Ecto neural progenitor cell (in vitro differentiated cells): ENCODE measurements around the gene TMBIM6.
"Not testable (repeated sequence)": the region's sequence is repeated elsewhere in the genome, so short reads cannot be mapped to it uniquely, and the experiment has no call there.

Source experiments
- DNase-seq: peaks from one replicate; pipeline ENCODE4 v3.0.0-alpha.2; 2018; ENCODE audit warnings: low spot score

The TMBIM6 gene

GRCh38 chr12:49740930-49741881 lies at the start of gene TMBIM6:
TMBIM6 (plus strand) TSS chr12:49741557; CDS start chr12:49752494, 10,937 bp downstream.
- peak; percentile 100 for DNase-seq

GRCh38 chr12:49692851-49693250 lies 48.5 kb upstream of the TMBIM6 start:
- DNase-seq: no peak

DNA sequence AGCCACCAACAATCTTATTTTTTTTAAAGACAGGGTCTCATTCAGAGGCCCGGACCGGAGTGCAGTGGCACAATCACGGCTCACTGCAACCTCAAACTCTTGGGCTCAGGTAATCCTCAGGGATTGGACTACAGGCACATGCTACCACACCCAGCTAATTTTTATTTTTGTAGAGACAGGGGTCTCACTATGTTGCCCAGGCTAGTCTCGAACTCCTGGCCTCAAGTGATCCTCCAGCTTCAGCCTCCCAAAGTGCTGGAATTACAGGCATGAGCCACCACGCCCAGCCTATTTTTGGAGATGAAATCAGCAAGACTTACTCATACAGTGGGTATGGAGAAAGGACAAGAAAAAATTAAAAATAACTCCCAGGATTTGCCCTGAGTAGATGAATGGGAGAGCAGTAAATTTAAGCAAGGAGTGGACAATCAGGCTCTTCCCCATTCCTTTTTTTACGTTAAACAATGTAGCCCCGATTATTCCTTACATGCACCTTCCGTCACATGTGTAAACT lies 47.4 kb upstream of the TMBIM6 start:
- no peak for DNase-seq

DNA sequence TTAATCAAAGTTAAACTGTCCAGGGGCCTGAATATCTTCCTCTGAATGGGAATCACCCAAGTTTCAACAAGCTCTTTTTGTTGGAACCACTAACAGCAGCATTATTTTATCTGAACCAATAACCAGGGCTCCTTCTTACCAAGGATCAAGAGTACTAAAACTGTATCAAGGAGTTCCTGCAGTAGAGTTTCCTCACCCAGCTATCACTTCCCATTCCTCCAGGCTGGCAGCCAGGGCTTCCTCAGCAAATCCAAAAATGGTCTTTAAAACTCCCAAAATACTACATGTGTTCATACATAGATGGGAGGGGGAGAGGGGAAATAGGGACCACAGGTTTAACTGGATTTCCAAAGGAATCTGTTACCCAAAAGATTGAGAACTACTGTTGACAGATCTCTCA lies 44.6 kb upstream of the TMBIM6 start:
- no peak for DNase-seq

DNA sequence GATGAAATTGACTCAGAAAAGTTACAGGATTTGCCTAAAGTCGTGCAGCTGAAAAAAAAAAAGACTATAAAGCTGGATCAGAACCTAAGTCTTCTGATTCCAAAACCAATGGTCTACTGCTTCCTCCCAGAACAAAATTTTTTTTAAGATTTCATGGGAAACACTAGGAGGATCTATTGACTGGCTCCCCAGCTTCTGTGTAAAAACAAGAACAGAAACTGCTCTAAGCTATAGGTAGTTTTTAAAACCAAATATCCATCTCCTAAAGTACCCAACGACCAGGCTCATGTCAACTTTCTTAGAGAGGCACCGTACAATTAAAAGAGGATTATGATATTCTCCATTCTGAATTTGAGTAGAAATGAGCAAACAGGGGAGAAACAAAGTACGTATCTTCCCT lies 43.5 kb upstream of the TMBIM6 start:
- DNase-seq: no peak

GRCh38 chr12:49698619-49699545 lies 42.5 kb upstream of the TMBIM6 start:
- no peak for DNase-seq

- no peak for DNase-seq
Observed at GRCh38 chr12:49702009-49702408, 39.3 kb upstream of the TMBIM6 start.

DNA sequence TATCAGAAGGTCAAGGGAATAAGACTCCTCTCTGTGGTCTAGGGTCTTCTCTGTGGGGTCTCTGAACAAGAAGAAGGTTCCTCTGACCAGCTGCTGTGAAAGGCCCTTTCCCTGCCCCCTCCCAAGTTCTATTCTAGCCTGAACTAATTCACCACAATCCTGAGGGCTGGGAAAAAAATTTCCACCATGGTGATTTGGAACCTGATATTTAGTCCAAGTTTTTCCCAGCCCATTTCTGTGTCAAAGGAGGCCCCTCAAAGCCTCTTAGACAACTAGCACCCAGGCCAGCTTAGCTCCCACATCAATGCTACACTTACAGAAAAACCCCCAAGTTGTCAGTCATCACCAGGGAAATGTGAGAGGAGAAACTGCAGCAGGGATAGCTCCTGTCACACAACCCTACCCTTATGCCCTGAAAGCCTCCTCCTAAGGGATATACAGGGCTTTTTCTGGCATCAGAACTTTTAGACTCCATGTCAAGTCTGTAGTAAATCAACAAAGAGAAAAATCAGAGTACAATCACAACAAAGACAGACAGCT lies 38.6 kb upstream of the TMBIM6 start:
- DNase-seq: no peak

DNA sequence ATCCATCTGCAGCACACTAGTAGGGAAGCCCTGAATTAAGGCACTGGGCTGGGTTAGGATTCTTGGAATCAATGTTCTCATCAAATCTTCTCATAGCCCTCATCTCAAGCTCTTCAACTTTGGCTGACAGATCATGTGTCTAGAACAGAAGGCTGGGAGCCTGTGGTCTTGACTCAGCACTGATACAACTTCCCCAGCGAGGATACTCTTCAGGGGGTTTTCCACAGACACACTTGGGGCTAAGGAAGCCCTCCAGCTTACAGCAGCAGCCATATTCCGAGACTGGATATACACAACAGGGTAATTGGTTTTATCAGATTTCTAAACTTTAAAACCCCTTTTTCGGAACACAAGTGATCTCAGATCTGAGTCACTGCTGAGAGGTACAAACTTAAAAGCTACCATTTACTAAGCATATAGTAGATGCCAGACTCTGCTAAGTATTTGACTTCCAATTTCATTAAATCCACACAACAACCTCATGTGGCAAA lies 37.7 kb upstream of the TMBIM6 start:
- DNase-seq: no peak

- peak; percentile 60 for DNase-seq
Observed at GRCh38 chr12:49705479-49706134, 35.8 kb upstream of the TMBIM6 start.

DNA sequence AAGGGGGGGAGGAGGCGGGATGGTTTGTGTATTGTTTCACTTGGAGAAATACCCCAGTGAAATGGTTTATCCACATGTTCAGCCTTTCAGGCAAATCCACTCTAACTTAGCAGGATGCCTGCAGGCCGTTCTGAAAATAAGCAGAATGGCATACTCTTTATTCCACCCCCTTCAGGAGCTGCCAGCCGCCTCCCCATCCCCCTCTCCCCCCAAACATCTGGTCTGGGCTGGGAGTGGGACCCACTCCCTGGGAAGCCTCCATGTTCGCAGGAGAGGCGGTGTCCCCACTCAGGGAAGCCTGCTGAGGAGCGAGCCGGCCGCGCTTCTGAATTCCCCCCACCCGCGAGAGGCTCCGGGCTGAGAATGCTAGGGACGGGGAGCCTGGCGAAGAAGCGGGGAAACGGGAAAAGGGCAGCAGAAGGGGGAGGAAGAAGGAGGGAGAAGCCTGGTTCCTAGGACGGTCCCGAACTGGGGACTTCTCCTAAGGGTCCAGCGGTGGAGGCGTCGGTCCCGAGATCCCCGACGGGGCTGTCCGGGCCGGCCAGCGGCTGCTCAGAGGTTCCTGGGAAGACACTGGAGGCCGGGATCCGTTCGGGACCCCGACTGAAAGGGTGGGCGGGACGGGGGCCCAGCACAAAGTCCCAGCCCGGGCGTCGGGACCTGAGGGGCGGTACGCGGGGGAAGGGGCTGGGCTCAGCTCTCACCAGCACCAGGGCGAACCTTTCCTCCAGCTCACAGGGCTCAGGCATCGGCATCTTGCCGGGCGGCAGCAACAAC lies 34.8 kb upstream of the TMBIM6 start:
- DNase-seq: peak; percentile 84

DNA sequence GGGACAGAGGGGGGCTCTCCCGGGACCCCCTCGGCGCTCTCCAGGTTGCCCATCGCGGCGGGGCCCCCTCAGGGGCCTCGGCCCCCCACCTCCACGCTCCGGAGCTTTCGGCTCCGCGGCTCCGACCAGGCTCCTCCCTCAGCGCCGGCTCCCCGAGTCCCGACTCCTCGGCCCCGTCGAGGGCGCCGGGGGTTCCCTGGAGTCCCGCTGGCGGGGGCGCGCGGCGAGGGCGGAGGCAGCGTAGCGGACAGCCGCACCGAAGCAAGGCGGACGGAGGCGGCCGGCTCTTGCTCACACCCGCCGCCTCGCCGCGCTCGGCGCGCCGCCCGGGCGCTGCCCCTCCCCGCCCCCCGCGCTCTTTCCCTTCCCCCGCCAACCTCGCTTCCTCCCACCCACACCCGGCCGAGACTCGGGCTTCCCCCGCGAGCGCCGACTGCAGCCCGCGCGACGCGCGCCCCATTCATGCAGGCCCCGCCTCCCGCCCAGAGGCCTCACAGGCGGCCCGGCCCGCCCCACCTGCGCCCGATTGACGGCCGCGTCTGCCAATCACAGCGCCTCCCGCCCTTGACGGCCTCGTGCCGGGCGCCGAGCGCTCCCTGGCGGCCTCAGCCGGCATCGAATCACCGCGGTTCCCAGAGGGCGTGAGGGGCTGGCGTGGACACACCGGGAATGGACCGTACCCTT lies 34.1 kb upstream of the TMBIM6 start, which contains the start of gene FMNL3:
TSS of gene FMNL3 (minus strand) at position 278 of the 684 bp plus-strand sequence. CDS start at position 53, 225 bp downstream.
- peak; percentile 100 for DNase-seq

DNA sequence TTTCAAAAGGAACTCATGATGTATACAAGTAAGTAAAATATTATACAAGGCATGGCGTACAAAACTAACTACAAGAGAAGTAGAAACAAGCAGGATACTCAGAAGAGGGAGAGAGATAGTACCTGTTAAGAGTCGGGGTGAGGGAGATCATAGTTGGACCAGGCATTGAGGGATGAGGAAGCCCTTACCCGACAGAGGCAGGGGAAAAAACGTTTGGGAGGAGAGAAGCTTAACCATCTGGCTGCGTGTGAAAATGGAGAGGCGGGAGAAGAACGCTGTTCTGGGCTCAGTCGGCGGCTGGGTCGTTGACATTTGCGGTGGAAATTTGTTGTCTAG lies 33.6 kb upstream of the TMBIM6 start:
- DNase-seq: no peak

DNA sequence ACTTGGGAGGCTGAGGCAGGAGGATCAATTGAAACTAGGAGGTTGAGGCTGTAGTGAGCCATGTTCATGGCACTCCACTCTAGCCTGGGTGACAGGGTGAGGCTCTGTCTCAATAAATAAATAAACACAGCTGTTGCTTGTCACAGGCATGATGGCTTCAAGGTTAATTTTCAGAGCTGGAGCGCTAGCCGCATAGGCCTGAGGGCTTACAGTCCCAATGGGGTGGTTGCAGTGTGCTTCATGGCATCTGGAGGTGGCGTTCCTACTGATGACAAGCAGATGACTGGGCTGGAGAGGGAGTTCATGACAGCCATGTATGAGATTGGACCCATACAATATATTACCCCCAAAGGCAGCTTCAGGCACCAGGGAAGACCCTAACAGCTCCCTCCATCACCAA lies 32.5 kb upstream of the TMBIM6 start:
- no peak for DNase-seq

DNA sequence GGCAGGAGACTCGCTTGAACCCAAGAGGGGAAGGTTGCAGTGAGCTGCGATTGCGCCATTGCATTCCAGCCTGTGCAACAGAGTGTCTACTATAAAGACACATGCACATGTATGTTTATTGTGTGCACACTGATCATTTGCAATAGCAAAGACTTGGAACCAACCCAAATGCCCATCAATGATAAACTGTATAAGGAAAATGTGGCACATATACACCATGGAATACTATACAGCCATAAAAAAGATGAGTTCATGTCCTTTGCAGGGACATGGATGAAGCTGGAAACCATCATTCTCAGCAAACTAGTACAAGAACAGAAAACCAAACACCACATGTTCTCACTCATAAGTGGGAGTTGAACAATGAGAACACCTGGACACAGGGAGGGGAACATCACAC lies 27.4 kb upstream of the TMBIM6 start:
- DNase-seq: not testable (repeated sequence)

DNA sequence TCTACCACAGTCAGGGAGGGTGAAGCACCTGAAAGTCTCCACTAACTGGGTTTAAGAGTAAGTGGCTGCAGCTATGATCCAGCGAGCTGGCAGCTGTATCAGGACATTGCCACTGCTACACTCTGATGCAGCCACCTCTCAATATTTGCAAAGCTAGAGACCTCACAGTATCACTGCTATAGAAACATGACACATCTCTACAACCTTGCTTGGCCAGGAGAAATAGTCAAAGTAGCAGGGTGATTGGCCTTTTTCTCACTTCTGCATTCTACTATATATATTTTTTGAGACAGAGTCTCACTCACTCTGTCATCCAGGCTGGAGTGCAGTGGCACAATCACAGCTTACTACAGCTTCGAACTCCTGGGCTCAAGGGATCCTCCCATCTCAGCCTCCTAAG lies 24.8 kb upstream of the TMBIM6 start:
- no peak for DNase-seq

GRCh38 chr12:49717800-49718199 lies 23.6 kb upstream of the TMBIM6 start:
- not testable (repeated sequence) for DNase-seq

DNA sequence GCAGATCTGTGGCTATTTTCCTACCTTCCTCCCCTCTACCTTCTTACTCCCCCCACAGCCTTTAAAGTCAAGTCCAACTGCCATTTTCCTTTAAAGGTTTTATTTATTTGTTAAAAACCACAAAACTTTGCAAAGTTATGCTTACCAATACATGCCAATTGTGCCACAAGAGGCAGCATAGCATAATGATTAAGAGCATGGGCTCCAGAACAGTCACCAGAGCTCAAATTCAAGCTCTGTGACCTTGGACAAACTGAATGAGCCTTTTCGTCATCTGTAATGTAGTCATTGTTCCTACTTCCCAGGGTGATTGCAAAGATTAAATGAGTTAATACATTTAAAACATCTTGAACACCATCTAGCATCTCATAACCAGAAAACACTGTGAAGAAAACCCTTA lies 21.1 kb upstream of the TMBIM6 start:
- DNase-seq: no peak

DNA sequence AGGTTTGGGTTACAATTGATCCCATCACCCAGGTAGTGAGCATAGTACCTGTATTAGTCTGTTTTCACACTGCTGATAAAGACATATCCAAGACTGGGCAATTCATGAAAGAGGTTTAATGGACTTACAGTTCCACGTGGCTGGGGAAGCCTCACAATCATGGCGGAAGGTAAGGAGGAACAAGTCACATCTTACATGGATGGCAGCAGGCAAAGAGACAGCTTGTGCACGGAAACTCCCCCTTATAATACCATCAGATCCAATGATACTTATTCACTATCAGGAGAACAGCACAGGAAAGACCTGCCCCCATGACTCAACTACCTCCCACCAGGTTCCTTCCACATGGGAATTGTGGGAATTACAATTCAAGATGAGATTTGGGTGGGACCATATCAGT lies 20.0 kb upstream of the TMBIM6 start:
- DNase-seq: not testable (repeated sequence)

DNA sequence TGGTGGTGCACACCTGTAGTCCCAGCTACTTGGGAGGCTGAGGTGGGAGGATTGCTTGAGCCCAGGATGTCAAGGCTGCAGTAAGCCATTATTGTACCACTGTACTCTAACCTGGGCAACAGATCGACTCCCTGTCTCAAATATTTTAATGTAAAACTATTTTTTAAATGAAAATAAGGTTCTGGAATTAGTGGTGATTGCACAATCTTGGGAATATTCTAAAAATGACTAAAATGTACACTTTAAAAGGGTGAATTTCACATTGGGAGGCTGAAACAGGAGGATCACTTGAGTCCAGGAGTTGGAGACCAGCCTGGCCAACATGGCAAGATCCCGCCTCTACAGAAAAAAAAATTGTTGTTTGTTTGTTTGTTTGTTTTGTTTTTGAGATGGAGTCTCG lies 12.9 kb upstream of the TMBIM6 start:
- no peak for DNase-seq
